HG02970 (cell line): Measurements from ENCODE around the gene CDHR3.

ENCODE experiments used
- ATAC-seq: cut with Tn5 transposase; IDR thresholded peaks from one replicate; pipeline ENCODE4 v1.9.1; 2021; ENCODE audit warnings: mild to moderate bottlenecking, moderate library complexity, moderate number of reproducible peaks; ENCODE audit not compliant: unreplicated experiment, low FRiP score

CDHR3 gene

DNA sequence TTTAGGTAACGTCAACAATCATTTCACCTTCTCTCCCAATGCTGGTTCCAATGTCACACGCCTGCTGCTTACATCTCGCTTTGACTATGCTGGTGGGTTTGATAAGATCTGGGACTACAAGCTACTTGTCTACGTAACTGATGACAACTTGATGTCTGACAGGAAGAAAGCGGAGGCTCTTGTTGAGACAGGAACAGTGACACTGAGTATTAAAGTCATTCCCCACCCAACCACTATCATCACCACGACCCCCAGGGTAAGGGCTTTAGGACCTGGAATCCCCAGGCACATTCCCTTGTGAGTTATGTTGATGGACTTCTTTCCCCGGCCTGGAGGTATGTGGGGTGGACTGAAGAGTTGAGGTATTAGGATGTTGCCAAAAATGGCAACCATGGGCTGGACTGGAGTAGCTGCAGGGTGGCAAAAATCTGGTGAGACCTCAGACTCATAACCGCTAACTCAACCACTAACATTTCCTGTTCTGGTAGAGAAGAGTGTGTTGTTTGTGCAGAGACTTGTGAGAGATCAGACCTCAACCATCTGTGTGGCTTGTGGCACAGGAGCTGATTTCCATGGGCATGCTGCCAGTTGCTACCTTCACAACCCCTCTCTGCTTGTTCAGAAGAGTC lies 59.2 kb downstream of the CDHR3 start:
- no peak for ATAC-seq

DNA sequence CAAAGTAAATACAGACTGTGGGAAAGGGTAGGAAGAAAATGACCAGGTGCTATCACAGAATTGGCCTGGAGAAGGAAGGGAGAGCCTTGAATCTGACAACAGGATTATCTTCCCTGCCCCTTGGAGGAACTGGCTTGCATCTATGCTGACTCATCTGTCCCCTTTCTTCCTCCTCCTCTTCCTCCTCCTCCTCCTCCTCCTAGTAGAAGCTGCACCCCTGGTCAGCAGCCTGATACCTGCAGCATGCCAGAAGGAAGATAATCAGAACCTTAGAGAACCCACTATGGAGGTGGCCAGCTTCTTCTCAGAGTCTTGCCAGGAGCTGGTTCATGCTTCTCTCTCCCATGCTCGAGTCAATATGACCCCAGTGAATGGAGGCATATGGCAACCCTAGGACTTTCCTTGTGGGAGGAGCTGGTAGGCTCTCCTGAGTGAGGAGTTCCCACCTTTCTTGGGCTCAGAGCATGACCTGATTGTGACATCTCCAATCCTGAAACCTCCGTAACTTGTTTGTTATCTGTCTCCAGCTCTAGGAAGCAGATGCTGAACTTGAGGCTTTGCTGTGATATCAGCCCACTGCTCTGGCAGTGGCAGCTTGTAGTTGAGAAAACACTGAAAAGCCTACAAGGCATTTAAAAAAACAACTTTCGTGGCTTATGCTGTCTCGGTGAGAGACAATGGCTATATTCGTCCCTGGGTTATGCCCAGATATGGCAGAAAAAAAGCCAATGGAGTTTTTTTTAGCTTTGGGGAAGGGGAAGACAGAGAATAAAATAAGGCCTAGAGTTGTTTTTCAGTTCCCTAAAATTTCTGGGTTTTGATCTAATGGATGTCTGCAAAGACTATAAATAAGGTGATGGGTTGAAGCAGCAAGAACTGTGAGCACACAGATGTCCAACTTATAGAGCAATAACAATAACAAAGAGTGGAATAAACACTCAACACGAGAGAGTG lies 60.6 kb downstream of the CDHR3 start:
- no peak for ATAC-seq

DNA sequence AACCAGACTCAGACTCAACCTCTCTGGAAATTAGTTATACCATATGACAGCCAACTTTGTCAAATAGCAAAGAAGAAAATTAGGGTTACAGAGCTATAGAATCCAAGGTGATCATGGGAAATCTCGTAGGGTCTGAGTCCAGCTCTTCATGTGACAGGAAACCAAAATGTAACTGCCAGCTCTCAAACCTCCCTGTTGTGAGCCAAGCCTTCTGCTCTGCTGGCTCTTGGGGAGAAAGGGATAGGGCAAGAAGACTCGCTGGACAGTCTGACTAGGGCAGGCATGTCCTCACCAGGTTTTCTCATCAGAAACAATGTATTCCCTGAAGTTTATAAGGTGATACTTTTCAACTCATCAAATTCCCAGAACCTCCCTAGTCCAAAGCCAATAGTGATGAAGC lies 63.0 kb downstream of the CDHR3 start:
- no peak for ATAC-seq

DNA sequence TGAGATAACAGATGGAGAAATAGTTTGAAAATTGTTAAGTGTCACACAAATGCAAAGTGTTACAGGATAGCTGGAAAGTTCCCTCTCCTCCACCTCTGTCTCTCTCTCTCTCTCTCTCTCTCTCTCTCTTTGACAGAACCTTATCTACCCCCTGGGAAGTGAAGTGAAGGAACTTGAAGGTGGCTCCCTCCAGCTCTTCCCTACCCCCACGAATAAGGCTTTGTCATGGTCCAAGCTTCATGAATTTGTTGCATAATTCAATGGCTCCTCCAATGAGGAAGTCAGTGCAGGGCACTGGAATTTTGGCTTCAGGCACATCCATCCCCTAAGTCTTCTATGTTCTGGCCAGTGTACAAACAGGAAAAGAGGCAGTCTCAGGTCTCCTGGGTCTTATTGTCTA lies 66.4 kb downstream of the CDHR3 start:
- no peak for ATAC-seq

DNA sequence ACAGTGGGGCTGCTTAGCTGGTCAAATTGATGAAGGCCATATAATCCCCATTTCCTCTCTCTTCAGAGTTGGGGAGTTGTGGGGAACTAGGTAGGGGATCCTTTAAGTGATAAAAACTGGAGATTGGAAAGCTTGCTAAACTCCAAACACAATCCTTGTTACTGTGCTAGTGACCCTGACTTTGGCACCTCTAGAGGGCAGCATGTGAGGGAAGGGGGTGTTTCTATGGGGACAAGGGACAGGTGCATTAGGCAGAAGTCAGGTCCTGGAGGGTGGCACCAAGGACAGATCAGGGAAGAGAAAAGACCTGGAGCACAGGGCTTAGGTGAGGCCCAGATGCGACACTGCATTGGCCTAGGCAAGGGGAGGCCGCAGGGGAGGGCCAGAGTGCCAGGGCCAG lies 66.9 kb downstream of the CDHR3 start:
- ATAC-seq, result no peak

DNA sequence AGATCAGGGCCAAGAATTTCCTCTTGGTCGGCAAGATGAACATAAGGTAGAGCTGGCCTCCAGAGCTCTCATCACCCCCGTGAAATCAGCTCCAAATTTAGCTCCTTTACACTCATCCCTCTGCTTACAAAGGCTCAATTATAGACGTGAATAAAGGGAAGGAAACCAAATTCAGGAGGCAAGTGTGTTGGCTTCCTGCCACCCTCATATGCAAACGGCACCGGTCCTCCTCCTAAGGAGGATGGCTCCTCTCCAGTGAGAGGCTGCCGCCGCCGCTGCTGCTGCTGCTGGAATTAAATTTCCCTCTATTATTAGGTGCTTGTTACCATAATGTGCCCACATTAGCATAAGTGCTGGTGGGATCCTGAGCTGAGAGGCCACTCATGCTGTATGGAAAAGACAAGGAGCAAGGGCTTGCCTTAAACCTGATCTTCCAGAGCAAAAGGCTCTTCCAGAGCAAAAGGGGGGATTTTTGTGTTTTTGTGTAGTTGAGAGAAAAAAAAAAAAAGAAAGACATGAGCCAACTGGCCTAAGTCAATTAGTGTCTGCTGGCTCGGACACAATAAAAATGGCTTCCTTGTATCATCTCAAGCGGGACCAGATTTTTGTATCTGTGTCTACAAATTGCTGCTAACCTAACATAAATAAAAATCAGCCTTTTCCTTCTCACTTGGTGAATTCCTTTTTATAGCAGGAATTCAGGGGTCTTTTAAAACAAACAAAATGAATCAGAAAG lies 68.4 kb downstream of the CDHR3 start:
- no peak for ATAC-seq

DNA sequence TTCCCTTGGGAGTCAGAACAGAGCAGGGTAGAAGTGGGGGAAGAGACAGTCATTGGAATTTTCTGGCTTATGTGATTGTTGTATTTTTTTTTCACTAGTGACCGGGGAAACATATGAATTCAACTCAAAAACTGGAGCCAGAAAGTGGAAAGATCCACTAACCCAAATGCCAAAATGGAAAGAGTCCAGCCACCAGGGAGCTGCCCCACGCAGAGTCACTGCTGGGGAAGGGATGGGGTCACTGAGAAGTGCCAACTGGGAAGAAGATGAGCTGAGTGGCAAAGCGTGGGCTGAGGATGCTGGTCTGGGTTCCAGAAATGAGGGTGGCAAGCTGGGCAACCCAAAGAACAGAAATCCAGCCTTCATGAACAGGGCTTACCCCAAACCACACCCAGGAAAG lies 69.2 kb downstream of the CDHR3 start:
- no peak for ATAC-seq

DNA sequence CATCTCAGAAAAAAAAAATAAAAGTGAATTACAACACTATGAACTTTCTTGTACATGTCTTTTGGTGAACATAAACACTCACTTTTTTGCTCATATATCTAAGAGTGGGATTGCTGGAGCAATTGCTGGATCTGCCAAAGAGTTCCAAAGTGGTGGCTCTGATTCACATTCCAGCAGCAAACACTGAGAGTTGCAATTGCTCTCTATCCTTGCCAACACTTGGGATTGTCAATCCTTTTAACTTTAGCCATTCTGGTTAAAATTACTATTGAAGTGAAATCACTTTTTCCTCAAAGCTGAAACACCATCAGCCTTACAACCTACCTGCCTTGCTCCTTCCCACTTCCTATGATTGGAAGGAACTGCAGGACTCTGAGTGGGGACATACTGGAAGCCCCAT lies 70.7 kb downstream of the CDHR3 start:
- no peak for ATAC-seq

DNA sequence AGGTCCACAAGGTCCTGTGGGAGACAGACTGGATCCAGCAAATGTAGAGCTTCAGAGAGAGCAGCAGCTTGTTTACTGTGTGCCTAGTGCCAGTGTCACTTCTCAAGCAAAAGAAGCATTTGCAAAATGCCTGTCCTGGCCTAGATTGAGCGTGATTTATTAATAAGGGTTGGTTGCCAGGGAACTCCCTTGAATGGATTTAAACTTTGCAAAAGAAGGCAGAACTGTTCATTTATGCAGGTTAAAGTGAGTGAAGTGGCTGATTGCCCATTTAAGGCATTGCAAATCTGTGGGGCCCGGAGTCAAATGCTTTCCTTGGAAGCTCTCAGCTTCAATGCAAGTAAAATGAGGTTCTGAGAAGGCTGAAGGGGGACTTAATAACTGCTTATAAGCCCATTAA lies 71.3 kb downstream of the CDHR3 start:
- no peak for ATAC-seq

DNA sequence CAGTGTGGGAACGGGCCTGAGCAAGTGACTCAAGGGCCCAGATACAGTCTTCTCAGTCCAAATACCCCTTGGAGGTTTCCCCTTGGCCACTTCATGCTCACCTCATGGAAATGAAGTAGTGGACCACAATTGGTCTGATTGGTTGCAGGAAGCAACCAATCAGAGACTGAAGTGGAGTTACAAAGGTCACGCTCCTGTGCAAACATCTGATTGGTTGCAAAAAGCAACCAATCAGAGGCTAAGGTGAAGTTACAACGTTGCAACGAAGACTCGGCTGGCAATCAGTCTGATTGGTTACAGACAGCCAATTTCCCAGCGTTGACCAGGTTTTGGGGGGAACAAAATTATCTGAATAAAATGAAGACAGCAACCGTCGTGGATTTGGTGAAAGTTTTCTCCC lies 72.5 kb downstream of the CDHR3 start:
- ATAC-seq, result no peak

DNA sequence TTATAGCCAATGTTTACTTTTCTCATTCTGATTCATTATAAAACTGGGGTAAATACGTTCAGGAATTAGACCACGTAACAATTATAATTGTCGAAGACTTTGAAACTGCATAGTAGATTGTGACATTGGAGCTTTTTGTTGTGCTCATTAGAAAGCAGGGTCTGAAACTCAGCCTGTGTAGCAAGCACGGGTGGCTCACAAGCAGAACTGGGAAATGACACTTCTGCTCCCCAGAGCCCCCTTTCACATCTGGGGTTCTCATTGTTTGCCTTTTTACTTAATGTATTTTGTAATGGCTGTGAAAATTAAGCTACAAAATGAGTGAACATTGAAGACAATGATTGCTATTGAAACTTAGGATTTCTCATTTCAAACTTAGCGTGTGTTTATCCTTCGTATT lies 72.9 kb downstream of the CDHR3 start:
- ATAC-seq, result no peak

DNA sequence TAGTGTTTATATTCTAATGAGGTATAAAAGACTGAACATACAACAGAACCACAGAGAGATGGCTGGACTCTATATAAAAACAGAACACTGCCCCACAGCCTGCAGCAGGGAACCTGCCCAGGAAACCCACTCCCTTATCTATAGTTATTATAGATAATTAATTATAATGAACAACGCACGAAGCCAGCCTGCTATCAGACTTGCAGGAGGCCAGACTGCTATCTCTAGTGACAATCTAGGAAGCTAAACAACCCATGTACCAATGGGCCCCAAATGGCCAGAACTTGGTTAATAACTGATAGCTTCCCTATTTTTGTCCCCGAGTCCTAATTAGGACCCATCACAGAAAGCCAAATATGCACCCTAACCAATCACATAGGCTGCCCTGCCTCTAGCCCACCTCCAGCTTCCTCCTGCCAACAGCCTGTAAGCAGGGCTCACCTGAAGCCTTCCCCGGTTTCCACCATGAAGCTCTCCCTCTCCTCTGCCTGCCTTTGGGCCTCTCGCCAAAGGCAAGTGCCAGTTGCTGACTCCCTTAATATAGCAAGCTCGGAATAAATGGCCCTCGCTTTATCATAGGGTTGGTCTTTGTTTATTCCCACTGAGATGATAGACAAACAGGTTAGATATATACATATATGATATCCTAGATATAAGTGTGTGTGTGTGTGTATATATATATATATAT lies 74.6 kb downstream of the CDHR3 start:
- no peak for ATAC-seq

DNA sequence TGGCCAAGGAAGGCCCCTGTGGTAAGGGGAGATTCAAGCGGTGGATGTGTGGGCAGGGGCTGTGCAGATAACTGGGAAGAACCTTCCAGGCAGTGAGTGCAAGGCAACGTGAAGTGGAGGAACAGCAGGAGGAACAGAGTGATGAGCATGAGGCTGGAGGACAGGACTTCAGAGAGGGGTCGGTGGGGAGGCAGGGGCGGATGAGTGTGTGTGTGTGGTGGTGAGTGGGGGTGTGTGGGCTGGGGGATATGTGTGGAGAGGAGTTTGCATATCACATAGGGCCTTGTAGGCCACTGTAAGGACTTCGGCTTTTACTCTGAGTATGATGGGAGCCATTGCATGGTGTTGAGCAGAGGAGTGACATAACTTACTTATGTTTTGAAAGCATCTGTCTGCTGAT lies 75.2 kb downstream of the CDHR3 start:
- no peak for ATAC-seq

DNA sequence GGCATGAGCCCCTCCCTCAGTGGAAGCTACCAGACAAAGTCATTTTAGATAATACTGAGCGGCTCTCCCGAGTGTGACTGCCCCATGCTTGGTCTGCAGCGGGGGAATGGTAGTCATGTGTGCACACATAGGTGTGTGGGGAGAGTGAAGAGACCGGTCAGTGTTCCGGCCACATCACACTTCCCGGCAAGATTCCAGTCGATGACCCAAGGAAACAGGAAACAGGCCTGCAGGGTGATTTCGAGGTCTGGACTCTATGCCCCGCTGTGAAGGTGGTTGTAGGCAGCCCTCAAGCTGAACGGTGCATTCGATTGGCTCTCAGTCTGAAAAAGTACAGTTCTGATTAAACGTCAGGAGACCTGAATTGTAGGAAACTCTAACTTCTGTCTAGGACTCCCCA lies 75.9 kb downstream of the CDHR3 start:
- no peak for ATAC-seq

DNA sequence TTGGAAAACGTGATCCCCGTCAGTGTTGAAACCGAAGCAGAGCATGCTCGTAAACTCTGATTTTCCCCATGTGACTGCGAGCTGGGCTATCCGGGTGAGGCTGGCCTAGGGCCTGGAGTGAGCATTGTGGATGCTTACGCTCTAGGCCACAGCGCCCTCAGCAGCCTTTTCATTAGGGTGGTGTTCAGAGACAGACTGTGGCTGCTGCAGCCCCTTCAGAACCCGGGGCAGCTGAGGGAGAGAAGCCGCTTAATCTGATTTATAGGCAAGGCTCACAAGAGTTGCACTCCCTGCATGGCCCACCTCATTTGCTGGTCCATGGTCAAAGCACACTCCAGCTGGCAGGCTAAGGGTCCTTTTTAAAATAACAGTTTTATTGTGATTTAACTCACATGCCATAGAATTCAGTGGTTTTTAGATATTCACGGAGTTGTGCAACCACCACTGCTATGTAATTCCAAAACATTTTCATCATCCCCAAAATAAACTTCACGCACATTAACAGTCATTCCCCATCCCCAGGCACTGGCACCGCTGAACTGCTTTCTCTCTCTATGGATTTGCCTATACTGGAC lies 76.5 kb downstream of the CDHR3 start:
- ATAC-seq, result no peak

DNA sequence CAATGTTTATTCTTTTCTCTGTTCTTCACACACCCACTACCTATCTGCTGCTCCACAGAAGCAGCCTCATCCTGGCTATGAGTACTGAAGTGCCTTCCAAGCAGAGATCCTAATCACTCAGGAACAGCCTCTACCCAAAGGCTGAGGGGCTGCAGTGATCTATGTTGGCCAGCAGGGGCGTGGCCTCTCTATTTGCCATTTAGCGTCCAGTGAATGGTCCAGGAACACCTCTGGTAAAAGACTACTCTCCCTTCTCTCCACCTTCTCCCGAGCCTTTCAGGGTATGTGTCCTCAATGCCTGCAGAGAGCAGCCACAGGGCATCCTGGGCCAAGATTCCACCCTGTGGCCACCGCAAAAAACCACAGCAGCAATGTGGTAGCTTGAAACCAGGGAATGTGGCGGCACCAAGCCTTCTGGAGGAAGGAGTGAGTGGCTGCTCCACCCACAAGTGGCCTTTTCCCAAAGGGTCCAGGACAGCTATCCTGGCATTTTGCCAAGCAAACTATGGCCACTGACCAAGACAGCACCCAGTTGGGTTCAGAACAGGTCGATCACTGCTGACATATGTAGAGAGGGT lies 78.2 kb downstream of the CDHR3 start:
- no peak for ATAC-seq

DNA sequence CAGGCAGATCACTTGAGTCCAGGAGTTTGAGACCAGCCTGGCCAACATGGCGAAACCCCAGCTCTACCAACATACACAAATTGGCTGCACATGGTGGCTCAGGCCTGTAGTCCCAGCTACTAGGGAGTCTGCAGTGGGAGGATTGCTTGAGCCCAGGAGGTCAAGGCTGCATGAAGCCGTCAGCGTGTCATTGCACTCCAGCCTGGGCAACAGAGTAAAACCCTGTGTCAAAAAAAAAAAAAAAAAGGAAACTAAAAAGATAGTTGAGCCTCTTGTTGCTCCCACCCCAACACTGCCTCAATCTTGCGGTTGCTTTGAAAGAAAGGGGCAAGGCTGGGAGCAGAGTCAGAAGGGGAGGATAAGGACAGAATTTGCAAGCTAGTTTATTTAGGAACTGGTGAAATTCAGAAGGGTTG lies 79.1 kb downstream of the CDHR3 start:
- no peak for ATAC-seq

DNA sequence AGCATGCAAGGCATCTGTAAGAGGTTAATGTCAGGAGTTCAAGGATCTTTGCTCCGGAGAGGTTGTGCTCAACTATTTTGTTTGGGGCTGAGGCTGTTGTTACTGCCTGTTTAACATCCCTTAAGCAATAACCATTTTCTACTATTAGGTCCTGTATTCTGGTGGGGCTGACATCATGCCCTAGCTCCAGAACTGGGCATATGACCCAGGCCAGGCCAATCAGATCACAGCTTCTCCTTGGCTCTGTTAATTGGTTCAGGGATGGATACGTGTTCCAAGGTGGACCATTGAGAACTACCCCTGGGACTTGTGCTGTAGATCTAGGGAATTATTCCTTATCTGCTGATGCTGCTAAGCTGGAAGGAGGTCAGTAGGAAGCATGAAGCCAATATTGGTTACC lies 82.1 kb downstream of the CDHR3 start:
- no peak for ATAC-seq

DNA sequence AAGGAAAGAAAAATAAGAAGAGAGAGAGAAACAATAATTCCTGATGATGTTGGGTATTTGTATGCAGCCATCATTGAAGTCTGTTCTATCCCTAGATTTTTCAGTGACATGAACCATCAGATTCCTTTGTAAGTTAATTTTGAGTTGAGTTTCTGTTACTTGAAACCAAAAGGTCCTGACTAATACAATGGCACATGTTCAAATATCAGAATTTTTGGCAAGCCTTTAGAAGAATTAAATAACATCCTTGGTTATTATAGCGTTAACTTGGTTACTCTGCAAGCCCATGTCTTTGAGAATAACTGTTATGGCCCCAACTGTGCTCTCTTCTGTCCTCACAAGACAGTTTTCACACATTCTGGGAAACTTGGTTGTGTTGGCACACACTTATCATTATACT lies 82.5 kb downstream of the CDHR3 start:
- no peak for ATAC-seq

DNA sequence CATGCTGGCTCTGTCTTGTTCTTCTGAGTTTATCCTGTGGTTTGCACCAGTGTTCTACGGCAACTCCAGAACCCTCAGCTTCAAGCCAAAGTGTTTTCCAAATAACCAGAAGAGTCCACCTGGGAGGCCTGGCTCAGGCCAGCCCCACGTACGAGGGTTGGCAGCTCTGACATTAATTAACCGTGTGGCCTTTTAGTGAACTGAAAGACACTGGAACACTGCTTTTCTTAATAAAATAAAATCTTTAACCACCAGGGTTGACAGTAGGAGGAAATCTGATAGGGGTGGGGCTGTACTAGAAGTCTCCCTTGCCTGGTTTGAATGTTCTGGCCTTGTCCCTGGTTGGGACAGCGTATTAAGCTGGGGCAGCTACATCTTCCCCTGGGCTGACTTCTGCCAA lies 84.1 kb downstream of the CDHR3 start:
- ATAC-seq, result no peak
